GM18858 (cell line): ENCODE results near the gene MAEA.
"Not testable (repeated sequence)": the region's sequence is repeated elsewhere in the genome, so short reads cannot be mapped to it uniquely, and the experiment has no call there.

Experiments used
- ATAC-seq: cut with Tn5 transposase; IDR thresholded peaks from one replicate; pipeline ENCODE4 v1.9.1; 2021; ENCODE audit not compliant: unreplicated experiment

MAEA gene

GRCh38 chr4:1277667-1278665, 11.7 kb upstream of the MAEA start:
- ATAC-seq, result no peak

GRCh38 chr4:1279253-1279652, 10.4 kb upstream of the MAEA start:
- ATAC-seq, result no peak

- ATAC-seq, result no peak
These were observed 6.0 kb upstream of the MAEA start for GRCh38 chr4:1283711-1284110.

DNA sequence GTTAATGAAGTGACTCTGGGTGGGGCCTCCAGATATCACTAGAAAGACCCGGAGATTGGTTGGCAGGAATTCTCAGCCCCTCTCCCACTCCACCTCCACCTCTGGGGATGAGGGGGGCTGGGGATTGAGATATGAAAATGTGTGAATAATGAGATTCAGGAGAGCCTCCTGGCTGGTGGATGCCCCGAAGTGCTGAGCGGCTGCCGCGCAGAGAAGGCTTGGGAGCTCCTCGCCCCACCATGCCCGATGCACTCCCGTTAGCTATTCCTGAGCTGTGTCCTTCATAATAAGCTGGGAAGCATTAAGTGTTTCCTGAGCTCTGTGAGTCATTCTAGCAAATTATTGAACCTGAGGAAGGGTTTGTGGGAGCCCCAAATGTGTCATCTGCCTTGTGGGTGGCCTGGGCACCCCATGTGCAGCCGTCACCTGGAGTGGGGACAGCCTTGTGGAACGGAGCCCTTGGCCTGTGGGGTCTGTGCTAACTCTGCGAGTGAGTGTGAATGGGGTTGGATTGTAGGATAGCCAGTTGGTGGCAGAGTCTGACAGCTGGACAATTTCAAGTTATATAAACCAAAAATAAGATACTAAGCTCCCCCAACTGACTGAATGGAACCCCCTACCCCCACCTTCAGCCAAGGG, 4.4 kb upstream of the MAEA start:
- no peak for ATAC-seq

DNA sequence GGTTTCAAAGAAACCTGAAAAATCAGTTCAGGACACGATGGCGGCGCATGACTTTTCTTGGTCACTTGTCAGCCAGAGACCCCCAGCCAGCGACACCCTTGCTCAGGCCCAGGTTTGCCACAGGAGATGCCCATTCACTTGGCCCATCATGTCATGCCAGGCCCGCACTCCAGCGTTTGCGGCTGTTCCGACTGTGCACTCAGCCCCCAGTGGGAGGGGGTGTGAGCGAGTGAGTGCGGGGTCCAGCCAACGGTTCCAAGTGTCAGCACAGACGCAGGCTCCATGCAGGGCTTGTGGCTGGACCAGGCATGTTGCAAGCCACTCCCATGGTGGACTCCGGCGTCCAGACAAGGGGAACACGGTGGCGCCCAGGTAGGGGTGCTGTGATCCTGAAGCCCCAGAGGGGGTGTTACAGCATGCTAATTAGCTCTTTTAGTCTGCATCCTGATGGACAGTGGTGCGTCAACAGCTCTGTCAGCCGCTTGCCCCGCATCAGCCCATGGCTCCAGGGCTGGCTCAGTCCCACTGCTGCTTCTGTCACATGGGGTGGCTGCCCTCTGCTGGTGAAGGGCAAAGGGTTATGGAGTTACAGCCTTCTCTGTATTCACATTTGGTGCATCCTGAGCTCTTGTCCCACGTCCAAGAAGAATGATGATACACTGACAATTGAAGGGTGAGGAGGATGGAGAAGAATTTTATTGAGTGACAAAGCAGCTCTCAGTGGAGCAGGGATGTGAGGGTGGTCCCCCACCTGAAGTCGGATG, 3.7 kb upstream of the MAEA start:
- no peak for ATAC-seq

GRCh38 chr4:1288786-1289185, 905 bp upstream of the MAEA start:
- ATAC-seq, result no peak

DNA sequence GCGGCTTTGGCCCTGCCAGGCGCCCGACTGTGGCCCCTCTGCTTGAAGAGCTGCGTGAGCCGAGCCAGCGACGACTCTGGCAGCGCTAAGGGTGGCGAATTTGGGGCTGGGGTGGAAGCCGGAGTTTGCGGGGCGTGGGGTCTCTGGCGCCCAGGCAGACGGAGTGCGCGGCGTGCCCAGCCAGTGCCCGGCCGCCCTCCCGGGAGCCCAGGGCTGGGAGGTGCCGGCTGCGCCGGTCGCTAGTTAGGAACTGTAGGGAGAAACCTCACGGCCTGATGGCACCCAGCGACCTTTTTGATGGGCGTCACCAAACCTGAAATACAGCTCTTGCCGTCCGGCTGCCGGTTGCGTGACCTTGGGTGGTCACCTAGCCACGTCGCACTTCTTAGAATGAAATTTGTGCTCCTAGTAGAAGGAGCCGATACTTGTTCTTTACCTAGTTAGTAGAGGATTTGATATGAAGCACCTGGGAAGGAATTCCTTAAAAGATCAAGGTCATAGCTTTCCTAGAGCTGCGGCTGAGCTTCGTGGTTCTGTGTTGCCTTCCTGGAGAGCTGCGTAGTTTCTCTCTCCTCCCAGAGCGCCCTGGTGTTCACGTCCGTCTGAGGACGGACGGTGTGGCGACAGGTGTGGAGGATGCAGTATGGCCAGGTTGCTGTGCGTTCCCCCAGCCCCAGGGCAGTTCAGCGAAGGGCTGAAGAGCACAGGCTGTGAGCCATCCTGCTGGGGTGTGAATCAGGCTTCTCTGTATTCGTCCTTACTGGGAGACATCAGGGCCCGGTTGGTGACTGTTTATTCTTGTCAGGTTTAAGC, 680 bp downstream of the MAEA start:
- ATAC-seq, result no peak

DNA sequence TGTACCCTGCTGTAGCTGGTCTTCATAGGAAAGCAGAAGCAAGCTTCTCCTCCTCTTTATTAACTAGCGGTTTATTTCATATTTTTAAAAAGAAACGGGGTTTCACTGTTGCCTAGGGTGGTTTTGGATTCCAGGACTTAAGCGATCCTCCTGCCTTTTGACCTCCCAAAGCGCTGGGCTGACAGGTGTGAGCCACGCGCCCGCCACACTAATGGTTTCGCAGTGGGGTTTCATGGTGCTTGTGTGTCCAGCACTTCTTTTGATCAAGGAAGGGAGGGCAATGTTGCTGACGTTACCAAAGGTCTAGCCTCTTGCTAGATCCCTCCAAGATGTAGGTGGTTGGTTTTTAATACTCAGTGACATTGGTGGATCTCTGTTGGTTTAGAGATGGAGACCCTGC, 1.4 kb downstream of the MAEA start:
- ATAC-seq, result no peak

DNA sequence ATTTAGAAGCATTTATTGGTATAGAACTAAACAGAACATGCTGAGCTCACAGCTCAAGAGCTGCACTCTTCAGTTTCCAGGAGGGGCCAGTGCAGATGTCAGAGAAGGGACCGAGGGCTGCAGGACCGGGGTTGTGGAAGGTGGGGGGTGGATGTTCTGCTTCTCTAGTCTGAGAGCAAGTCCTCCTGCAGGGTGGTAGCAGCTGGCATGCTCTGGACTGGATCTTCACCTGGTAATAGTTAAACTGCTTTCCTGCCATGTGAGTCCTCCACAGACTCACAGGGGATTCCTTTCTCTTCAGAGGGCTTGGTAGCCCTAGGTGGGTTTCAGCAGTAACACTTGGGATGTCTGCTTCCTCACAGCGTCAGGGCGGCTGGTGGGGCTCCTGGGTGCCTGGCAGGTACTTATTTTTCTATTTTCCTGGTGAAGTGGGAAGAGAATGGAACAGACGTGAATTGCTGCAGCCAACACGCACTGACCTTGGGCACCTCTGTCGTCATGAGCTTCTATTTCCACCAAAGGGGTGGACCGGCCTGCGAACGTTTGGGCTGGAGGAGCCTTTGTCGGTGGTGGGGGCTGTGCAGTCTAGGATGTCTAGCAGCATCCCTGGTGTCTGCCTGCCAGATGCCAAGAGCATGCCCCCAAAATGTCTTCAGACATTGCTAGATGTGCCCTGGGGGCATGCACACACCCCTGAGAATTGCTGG, 2.5 kb downstream of the MAEA start:
- no peak for ATAC-seq

GRCh38 chr4:1292703-1293011, 3.0 kb downstream of the MAEA start:
- ATAC-seq, result not testable (repeated sequence)

GRCh38 chr4:1293531-1293941, 3.8 kb downstream of the MAEA start:
- ATAC-seq, result no peak

DNA sequence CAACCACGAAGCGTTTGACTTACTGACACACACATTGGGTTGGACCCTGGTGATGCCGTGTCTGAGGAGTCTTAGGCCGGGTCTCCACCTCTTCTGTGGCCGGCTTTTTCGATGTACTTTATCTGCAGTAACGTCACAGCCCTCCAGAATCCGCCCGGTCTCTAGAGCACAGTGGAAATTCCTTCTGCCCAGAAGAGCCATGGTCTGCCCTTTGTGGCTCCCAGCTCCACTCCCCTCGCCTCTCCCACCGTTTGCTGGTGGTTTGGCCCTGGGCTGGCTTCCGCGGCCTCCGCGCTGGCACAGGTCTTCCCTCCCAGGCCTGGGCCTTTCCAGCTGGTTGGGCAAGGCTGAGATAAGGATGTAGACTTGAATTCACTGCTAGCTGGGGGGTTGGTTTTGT, 4.3 kb downstream of the MAEA start:
- no peak for ATAC-seq

- ATAC-seq, result no peak
These were observed 4.7 kb downstream of the MAEA start for GRCh38 chr4:1294424-1294823.

GRCh38 chr4:1294891-1295290, 5.2 kb downstream of the MAEA start:
- ATAC-seq, result no peak

GRCh38 chr4:1295405-1296055, 5.8 kb downstream of the MAEA start:
- ATAC-seq, result no peak

- ATAC-seq, result no peak
These were observed 6.8 kb downstream of the MAEA start for GRCh38 chr4:1296324-1297022.

DNA sequence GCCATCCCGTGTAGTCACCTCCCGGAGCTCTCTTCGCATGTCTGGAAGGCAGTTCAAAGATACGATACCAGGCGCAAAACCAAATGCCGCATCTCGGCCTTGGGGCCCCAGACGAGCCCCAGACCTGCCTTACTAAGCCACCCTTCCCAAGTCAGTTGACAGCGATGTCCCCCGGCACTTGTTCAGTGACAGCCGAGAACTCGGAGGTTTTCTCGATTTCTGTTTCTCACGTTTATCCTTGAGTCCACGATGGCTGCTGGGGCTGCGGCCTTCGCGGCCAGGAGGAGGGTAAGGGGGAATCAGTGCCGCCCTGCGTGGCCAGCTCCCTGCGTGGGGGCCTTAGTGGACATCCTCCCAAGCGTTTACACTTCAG, 7.3 kb downstream of the MAEA start:
- ATAC-seq, result no peak

GRCh38 chr4:1297456-1298325, 8.0 kb downstream of the MAEA start:
- ATAC-seq, result no peak
